ENCODE measurements around the gene VGLL4. TPM values are rescaled to one million over a fixed set of nuclear protein-coding genes. Genes with fewer than 3 reads are reported as not detected.

The VGLL4 gene
- total RNA-seq = 27.9 and 33.6 TPM in 2 replicates

GRCh38 chr3:11643605-11644087, at the start of gene VGLL4:
Gene VGLL4 (minus strand): TSS chr3:11643915. CDS start chr3:11643518, 397 bp downstream.

Small RNAs within 50 kb of the gene (small RNA-seq; reads per million reads assigned to genes)
- not detected for gene AC022001.1

Other genes with a start within 250 kb of the VGLL4 start
- 9.9 and 14.9 TPM in 2 replicates for gene TAMM41, start 203.0 kb upstream of the VGLL4 start, total RNA-seq